ENCODE data around the gene ZDHHC7. TPM values are rescaled to one million over a fixed set of nuclear protein-coding genes. Genes with fewer than 3 reads are reported as not detected.

Gene ZDHHC7
- total RNA-seq, 1 donor from 2014 or later, result 59.2 TPM

DNA sequence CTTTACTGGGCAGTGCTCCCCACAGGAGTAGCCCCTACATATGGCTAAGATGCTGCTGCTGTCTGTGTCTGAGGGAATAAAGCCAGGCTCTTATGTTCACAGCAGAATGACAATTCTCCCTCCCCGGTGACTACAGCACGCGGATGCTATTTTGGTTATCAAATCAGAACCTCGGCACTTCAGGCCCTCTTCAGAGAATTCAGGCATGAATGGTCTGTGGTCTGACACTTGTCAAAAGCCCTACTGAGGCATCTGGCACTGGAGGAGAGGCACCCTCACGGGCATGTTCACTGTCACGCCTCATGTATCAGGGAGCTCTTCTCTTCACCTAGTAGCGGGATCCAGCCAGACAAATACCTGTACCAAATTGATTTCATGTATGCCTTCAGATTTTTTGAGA, 46.6 kb upstream of the ZDHHC7 start:
- H3K9me3 Mint-ChIP-seq (ENCODE audit: unreplicated experiment), result no peaks in the 10 kb centered on the region
- Histone ChIP-seq H3K9ac (ENCODE audit: low read length) (no peak overlapping the region), H3K27ac (ENCODE audit: low read depth, low read length) (no peak overlapping the region), H3K4me3 (ENCODE audit: insufficient read depth, low read depth, low read length) (no peak overlapping the region), H2AFZ (ENCODE audit: low read depth, low read length) (no peak overlapping the region), H3K9me3 (ENCODE audit: insufficient read depth, low read depth, low read length) (no peaks in the 10 kb centered on the region), H3K4me1 (ENCODE audit: insufficient read depth, low read length) (peaks cover 13% of the 10 kb centered on the region), H3K4me2 (ENCODE audit: low read length) (no peak overlapping the region), H4K20me1 (ENCODE audit: insufficient read depth, low read length) (peaks cover 23% of the 10 kb centered on the region), H3K79me2 (ENCODE audit: insufficient read depth, low read length) (no peaks in the 10 kb centered on the region), H3K36me3 (ENCODE audit: insufficient read depth, low read length) (no peaks in the 10 kb centered on the region), H3K27me3 (ENCODE audit: insufficient read depth, low read length) (no peaks in the 10 kb centered on the region)
- peaks cover 4% of the 10 kb centered on the region for H3K36me3 Mint-ChIP-seq (ENCODE audit: low read depth, unreplicated experiment)
- DNase-seq (ENCODE audit: low read depth) (no peak), FAIRE-seq (no peak)
- H3K27me3 Mint-ChIP-seq (ENCODE audit: low read depth, unreplicated experiment), result peaks cover 10% of the 10 kb centered on the region
- peaks cover 8% of the 10 kb centered on the region for H3K4me1 Mint-ChIP-seq (ENCODE audit: low read depth, unreplicated experiment)
- no peak overlapping the region for H3K27ac Mint-ChIP-seq (ENCODE audit: unreplicated experiment)
- TF ChIP-seq EZH2 (IDR thresholded peaks at IDR 0.05; ENCODE audit: insufficient read depth, low read length), result no peak
- TF ChIP-seq, protein P1, sequence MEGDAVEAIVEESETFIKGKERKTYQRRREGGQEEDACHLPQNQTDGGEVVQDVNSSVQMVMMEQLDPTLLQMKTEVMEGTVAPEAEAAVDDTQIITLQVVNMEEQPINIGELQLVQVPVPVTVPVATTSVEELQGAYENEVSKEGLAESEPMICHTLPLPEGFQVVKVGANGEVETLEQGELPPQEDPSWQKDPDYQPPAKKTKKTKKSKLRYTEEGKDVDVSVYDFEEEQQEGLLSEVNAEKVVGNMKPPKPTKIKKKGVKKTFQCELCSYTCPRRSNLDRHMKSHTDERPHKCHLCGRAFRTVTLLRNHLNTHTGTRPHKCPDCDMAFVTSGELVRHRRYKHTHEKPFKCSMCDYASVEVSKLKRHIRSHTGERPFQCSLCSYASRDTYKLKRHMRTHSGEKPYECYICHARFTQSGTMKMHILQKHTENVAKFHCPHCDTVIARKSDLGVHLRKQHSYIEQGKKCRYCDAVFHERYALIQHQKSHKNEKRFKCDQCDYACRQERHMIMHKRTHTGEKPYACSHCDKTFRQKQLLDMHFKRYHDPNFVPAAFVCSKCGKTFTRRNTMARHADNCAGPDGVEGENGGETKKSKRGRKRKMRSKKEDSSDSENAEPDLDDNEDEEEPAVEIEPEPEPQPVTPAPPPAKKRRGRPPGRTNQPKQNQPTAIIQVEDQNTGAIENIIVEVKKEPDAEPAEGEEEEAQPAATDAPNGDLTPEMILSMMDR (IDR thresholded peaks at IDR 0.05; ENCODE audit: insufficient read depth, low read depth, low read length), result no peak
- H3K4me3 Mint-ChIP-seq (ENCODE audit: unreplicated experiment), result no peak overlapping the region

DNA sequence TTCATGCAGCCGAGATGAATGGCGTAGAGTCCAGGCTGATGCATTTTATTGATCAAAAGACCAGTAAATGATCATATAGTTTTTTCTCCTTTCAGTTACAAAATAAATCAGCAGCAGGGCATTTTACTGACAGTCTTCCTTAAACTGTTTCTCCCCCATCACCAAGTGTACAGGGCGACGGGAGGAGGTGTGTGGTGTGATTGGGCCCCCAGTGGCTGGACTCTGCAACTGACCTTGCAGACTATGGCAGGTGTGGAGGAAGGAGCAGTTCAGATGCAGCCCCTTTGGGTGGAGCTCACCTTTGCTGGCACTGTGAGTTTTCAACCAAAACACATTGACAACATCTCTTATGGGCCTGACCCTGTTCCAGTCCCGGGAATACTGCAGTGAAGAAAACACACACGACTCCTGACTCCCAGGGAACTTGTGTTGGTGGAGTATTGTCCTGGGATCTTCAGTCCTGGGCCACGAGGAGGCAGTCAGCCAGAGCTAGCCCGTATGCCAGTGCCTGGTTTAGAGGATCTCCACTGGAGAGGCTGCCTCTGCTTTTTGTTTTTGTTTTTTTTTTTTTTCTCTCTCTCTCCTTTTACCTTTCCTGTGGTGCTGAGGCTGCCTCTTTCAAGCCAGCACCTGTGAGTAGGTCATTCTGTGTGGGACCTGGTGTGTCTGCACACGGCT, 46.0 kb upstream of the ZDHHC7 start:
- Histone ChIP-seq H3K9ac (ENCODE audit: low read length) (no peak overlapping the region), H3K36me3 (ENCODE audit: insufficient read depth, low read length) (no peaks in the 10 kb centered on the region), H3K27me3 (ENCODE audit: insufficient read depth, low read length) (no peaks in the 10 kb centered on the region), H3K9me3 (ENCODE audit: insufficient read depth, low read depth, low read length) (no peaks in the 10 kb centered on the region), H3K4me2 (ENCODE audit: low read length) (no peak overlapping the region), H3K4me1 (ENCODE audit: insufficient read depth, low read length) (peaks cover 13% of the 10 kb centered on the region), H3K27ac (ENCODE audit: low read depth, low read length) (no peak overlapping the region), H4K20me1 (ENCODE audit: insufficient read depth, low read length) (peaks cover 23% of the 10 kb centered on the region), H3K79me2 (ENCODE audit: insufficient read depth, low read length) (no peaks in the 10 kb centered on the region), H3K4me3 (ENCODE audit: insufficient read depth, low read depth, low read length) (no peak overlapping the region), H2AFZ (ENCODE audit: low read depth, low read length) (no peak overlapping the region)
- Mint-ChIP-seq H3K9me3 (ENCODE audit: unreplicated experiment) (no peaks in the 10 kb centered on the region), H3K27ac (ENCODE audit: unreplicated experiment) (no peak overlapping the region), H3K4me3 (ENCODE audit: unreplicated experiment) (no peak overlapping the region), H3K27me3 (ENCODE audit: low read depth, unreplicated experiment) (peaks cover 10% of the 10 kb centered on the region), H3K4me1 (ENCODE audit: low read depth, unreplicated experiment) (peaks cover 8% of the 10 kb centered on the region), H3K36me3 (ENCODE audit: low read depth, unreplicated experiment) (peaks cover 4% of the 10 kb centered on the region)
- no peak for TF ChIP-seq EZH2 (IDR thresholded peaks at IDR 0.05; ENCODE audit: insufficient read depth, low read length)
- TF ChIP-seq, protein P1 (IDR thresholded peaks at IDR 0.05; ENCODE audit: insufficient read depth, low read depth, low read length), result peak; percentile 30
- FAIRE-seq, result no peak
- DNase-seq (ENCODE audit: low read depth), result no peak

DNA sequence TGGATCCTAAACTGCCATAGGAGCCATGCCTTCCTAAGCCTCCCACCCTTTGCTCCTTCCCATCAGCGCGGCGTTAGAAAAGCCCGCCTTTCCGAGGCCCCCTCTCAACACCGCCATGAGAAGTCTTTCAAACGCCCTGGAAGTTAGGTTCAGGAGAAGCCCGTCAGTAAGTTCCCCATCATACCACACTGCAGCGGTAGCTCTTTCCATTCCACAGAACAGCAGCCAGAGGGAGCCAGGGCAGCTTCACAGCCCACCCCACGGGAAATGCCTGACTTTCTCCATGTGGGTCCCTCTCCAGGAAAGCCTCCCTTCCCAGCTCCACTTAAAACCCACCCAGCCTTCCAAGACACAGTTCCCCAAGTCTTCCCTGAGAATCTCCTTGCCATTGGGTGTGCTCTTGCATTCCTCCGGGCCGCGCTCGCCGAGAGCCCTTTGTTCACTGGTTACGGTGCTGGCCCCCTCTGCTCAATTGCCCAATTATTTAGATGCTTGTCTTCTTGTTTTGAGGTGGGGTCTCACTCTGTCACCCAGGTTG, 44.9 kb upstream of the ZDHHC7 start:
- Histone ChIP-seq H4K20me1 (ENCODE audit: insufficient read depth, low read length) (peaks cover 25% of the 10 kb centered on the region), H3K9ac (ENCODE audit: low read length) (peak overlapping the region; percentile 39), H3K27me3 (ENCODE audit: insufficient read depth, low read length) (no peaks in the 10 kb centered on the region), H3K4me2 (ENCODE audit: low read length) (peak overlapping the region; percentile 82), H3K9me3 (ENCODE audit: insufficient read depth, low read depth, low read length) (no peaks in the 10 kb centered on the region), H3K4me1 (ENCODE audit: insufficient read depth, low read length) (peaks cover 13% of the 10 kb centered on the region), H3K27ac (ENCODE audit: low read depth, low read length) (no peak overlapping the region), H2AFZ (ENCODE audit: low read depth, low read length) (peak overlapping the region; percentile 5), H3K79me2 (ENCODE audit: insufficient read depth, low read length) (no peaks in the 10 kb centered on the region), H3K36me3 (ENCODE audit: insufficient read depth, low read length) (no peaks in the 10 kb centered on the region), H3K4me3 (ENCODE audit: insufficient read depth, low read depth, low read length) (peak overlapping the region; percentile 14)
- TF ChIP-seq, protein P1 (IDR thresholded peaks at IDR 0.05; ENCODE audit: insufficient read depth, low read depth, low read length), result peak; percentile 8
- TF ChIP-seq EZH2 (IDR thresholded peaks at IDR 0.05; ENCODE audit: insufficient read depth, low read length), result no peak
- Mint-ChIP-seq H3K9me3 (ENCODE audit: unreplicated experiment) (peaks cover 2% of the 10 kb centered on the region), H3K4me1 (ENCODE audit: low read depth, unreplicated experiment) (peaks cover 8% of the 10 kb centered on the region), H3K4me3 (ENCODE audit: unreplicated experiment) (no peak overlapping the region), H3K27ac (ENCODE audit: unreplicated experiment) (no peak overlapping the region), H3K27me3 (ENCODE audit: low read depth, unreplicated experiment) (peaks cover 7% of the 10 kb centered on the region), H3K36me3 (ENCODE audit: low read depth, unreplicated experiment) (peaks cover 1% of the 10 kb centered on the region)
- DNase-seq (ENCODE audit: low read depth) (peak; percentile 20), FAIRE-seq (no peak)

Data from astrocyte (in vitro differentiated cells and primary cell).